ENCODE results near the gene TMEM167B.

DNA sequence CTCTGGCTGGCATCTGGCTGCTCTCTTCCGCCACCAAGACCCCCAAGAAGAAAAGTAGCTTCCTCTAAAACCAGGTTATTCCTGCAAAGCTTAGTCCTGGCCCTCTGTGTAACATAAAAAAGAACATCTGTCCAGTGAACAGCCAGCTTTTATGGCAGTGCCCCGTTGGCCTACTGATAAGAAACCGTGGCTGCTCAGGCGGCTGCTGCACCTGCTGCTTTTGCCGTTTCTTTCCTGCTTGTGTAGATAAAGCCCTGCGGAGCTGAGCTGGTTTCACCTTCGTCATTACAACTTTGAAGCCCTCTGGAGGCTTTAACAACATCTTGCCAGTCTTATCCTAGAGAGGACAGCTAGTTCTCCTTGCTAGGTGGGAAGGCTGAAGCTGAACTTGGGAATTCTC is 43.9 kb downstream of the TMEM167B start:
- TF ChIP-seq, protein P1, sequence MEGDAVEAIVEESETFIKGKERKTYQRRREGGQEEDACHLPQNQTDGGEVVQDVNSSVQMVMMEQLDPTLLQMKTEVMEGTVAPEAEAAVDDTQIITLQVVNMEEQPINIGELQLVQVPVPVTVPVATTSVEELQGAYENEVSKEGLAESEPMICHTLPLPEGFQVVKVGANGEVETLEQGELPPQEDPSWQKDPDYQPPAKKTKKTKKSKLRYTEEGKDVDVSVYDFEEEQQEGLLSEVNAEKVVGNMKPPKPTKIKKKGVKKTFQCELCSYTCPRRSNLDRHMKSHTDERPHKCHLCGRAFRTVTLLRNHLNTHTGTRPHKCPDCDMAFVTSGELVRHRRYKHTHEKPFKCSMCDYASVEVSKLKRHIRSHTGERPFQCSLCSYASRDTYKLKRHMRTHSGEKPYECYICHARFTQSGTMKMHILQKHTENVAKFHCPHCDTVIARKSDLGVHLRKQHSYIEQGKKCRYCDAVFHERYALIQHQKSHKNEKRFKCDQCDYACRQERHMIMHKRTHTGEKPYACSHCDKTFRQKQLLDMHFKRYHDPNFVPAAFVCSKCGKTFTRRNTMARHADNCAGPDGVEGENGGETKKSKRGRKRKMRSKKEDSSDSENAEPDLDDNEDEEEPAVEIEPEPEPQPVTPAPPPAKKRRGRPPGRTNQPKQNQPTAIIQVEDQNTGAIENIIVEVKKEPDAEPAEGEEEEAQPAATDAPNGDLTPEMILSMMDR (IDR thresholded peaks at IDR 0.05), result no peak
- no peak for TF ChIP-seq POLR2A (IDR thresholded peaks at IDR 0.05)

Measured in testis (tissue), 2 donors.